ENCODE measurements around the gene SNX17.
"Not testable (repeated sequence)": the region's sequence is repeated elsewhere in the genome, so short reads cannot be mapped to it uniquely, and the experiment has no call there.

The SNX17 gene

GRCh38 chr2:27370026-27370815 is at the start of gene SNX17, which contains the start of gene EIF2B4:
SNX17 (plus strand) TSS chr2:27370616; CDS start chr2:27370744, 128 bp downstream.
EIF2B4 (minus strand) TSS chr2:27370338; CDS start chr2:27370314, 24 bp downstream.
- DNase-seq (ENCODE audit: low read depth), result peak; percentile 99

- DNase-seq (ENCODE audit: low read depth), result no peak
Measured at GRCh38 chr2:27320958-27321543, 49.4 kb upstream of the SNX17 start.

- DNase-seq (ENCODE audit: low read depth), result no peak
Measured at GRCh38 chr2:27322301-27322765, 48.1 kb upstream of the SNX17 start.

- DNase-seq (ENCODE audit: low read depth), result peak; percentile 80
Measured at GRCh38 chr2:27322766-27323595, 47.4 kb upstream of the SNX17 start, which contains the start of gene MPV17. MPV17 (minus strand) TSS chr2:27323097; CDS start chr2:27322517, 580 bp downstream.

GRCh38 chr2:27323596-27324285 is 46.7 kb upstream of the SNX17 start:
- no peak for DNase-seq (ENCODE audit: low read depth)

- DNase-seq (ENCODE audit: low read depth), result no peak
Measured at GRCh38 chr2:27324720-27325119, 45.7 kb upstream of the SNX17 start.

GRCh38 chr2:27335311-27335710 is 35.1 kb upstream of the SNX17 start:
- DNase-seq (ENCODE audit: low read depth), result no peak

GRCh38 chr2:27336173-27336572 is 34.2 kb upstream of the SNX17 start:
- DNase-seq (ENCODE audit: low read depth), result no peak

- no peak for DNase-seq (ENCODE audit: low read depth)
Measured at GRCh38 chr2:27347641-27348040, 22.8 kb upstream of the SNX17 start.

GRCh38 chr2:27350106-27350693 is 20.2 kb upstream of the SNX17 start:
- DNase-seq (ENCODE audit: low read depth), result no peak

GRCh38 chr2:27351802-27352598 is 18.4 kb upstream of the SNX17 start:
- DNase-seq (ENCODE audit: low read depth), result no peak

- not testable (repeated sequence) for DNase-seq (ENCODE audit: low read depth)
Measured at GRCh38 chr2:27353386-27353761, 17.0 kb upstream of the SNX17 start.

- no peak for DNase-seq (ENCODE audit: low read depth)
Measured at GRCh38 chr2:27353762-27354596, 16.4 kb upstream of the SNX17 start.

GRCh38 chr2:27354597-27354927 is 15.9 kb upstream of the SNX17 start:
- DNase-seq (ENCODE audit: low read depth), result no peak

GRCh38 chr2:27356056-27356381 is 14.4 kb upstream of the SNX17 start:
- DNase-seq (ENCODE audit: low read depth), result no peak

GRCh38 chr2:27356382-27357181 is 13.8 kb upstream of the SNX17 start, which contains the start of gene GTF3C2:
GTF3C2 (minus strand) TSS chr2:27356764; CDS start chr2:27343554, 13,210 bp downstream.
- DNase-seq (ENCODE audit: low read depth), result peak; percentile 91

GRCh38 chr2:27362678-27363420 is 7.6 kb upstream of the SNX17 start:
- no peak for DNase-seq (ENCODE audit: low read depth)

GRCh38 chr2:27363933-27364332 is 6.5 kb upstream of the SNX17 start:
- no peak for DNase-seq (ENCODE audit: low read depth)
